Measurements from ENCODE around the gene DAGLA. TPM values are rescaled to one million over a fixed set of nuclear protein-coding genes. Genes with fewer than 3 reads are reported as not detected.

The DAGLA gene
- total RNA-seq, 3 donors from 2014 or later, result 7.2 to 12.0 (median 11.9) TPM

DNA sequence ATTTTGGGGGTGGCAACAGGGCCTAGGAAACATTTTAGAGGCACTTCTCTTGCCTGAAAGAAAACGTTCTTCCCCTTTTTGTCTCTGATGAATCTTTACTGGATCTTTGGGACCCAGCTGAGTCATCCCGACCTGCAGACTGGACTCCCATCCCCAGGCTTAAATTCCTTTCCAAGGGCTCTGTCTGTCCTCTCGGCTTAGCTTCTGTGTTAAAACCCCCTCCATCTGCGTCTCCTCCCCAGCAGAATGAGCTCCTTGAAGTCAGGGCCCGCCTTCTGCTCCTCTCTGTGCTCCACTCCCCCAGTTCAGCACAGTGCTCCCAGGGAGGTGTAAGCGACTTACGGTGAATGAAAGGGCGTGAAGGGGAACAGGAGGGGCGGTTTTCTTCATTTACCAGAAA is 895 bp upstream of the DAGLA start:
- Histone ChIP-seq H3K4me1 (ENCODE audit: low read depth) (peaks cover 31% of the 10 kb centered on the region), H3K4me3 (no peak overlapping the region), H3K9me3 (no peaks in the 10 kb centered on the region), H3K36me3 (ENCODE audit: low read depth) (no peaks in the 10 kb centered on the region)
- no peak for ATAC-seq
- no peak for TF ChIP-seq CTCF (IDR thresholded peaks at IDR 0.05)
- no peak for DNase-seq
- intact Hi-C loops (cut with DNase I, micrococcal nuclease), result loop anchor here in 1 of 2 donors (5.0 kb wide), 1 partner anchor 53 kb away; no protein-coding TSS in a partner anchor

- H3K4me3 ChIP-seq, result peak overlapping the region; percentile 24
- H3K36me3 ChIP-seq (ENCODE audit: low read depth), result no peaks in the 10 kb centered on the region
- no peak for TF ChIP-seq CTCF (IDR thresholded peaks at IDR 0.05)
- ATAC-seq, result no peak
- intact Hi-C loops (cut with DNase I, micrococcal nuclease), result loop anchor here in 1 of 2 donors (2.0 kb wide), 1 partner anchor 52 kb away; no protein-coding TSS in a partner anchor
- H3K4me1 ChIP-seq (ENCODE audit: low read depth), result peaks cover 35% of the 10 kb centered on the region
- DNase-seq, result peak; percentile 37 to 67 (median 61)
- H3K9me3 ChIP-seq, result no peaks in the 10 kb centered on the region
Measured at GRCh38 chr11:61680622-61681221, 531 bp downstream of the DAGLA start.

DNA sequence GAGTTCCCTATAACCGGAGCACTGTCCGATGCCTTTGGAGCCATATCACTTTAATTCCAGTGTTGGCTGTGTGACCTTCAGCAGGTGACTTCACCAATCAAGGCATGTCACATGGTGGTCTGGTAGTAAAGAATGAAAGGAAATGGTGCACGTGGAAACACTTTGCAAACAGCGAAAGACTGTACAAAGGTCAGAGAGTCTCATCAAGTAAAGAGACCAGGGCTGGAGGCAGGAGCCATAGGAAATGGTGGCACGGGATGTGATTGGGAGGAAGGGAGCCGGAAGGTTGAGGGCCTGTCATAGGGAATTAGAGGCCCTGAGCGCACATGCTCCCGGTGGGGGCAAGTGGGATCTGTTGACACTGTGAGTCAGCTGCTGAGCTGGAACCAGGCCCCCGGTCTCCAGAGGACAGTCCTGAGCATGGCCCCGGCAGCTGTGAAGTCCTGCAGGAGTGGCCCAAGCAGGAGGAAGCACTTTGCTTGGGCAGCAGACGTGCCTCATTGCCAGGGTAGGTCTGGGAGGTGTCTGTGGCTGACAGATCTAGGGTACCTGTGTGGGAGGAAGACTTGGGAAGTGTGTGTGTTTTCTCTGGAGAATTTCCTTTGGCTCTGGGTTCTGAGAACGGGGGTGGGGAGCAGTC is 2.0 kb downstream of the DAGLA start:
- ATAC-seq, result peak; percentile 77

DNA sequence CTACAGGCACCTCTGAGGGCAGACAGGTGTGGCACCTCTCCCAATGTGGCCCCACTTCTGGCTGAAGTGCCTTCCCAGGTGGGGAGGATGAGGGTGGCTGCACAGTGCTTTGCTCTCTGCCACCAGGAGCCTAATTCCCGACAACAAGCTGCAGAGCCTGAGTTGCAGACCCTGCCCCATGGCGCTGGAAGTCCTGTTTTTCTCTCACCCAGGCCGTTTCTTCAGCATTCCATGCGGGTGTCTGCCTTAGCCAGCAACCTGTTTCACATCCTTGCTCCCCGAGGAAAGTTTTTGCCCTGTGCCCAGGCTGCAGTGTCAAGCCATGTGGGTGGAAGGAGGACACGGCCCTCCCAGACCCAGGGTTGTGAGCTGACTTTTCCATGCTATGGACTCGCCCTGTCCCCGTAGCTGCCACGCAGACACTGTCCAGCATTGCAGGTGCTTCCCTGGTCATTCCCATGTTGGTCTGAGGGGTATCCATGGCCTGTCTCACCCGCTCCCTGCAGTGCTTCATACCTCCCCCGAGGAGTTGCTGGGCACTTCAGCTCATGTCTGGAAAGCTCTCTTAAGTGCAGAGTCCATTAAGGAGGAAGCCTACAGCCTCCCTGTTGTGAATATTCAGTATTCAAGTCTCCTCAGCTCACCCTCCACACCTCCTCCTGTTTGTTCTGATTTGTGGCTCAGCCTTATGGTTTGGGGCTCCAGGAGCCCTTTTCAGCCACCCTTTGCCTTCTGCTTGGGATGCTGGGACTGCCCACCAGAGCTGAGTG is 2.9 kb downstream of the DAGLA start:
- Histone ChIP-seq H3K9me3 (no peaks in the 10 kb centered on the region), H3K4me1 (ENCODE audit: low read depth) (peaks cover 35% of the 10 kb centered on the region), H3K4me3 (no peak overlapping the region), H3K36me3 (ENCODE audit: low read depth) (no peaks in the 10 kb centered on the region)
- intact Hi-C loops (cut with DNase I, micrococcal nuclease), result no loop called here
- ATAC-seq (no peak), DNase-seq (peak in 1 of 3 donors; percentile 44)
- TF ChIP-seq CTCF (IDR thresholded peaks at IDR 0.05), result no peak

More for the DNA sequence above, 2.0 kb downstream of the DAGLA start:
- Histone ChIP-seq H3K4me1 (ENCODE audit: low read depth) (peaks cover 35% of the 10 kb centered on the region), H3K9me3 (no peaks in the 10 kb centered on the region), H3K36me3 (ENCODE audit: low read depth) (no peaks in the 10 kb centered on the region), H3K4me3 (no peak overlapping the region)
- DNase-seq, result peak; percentile 67 to 77 (median 70)
- intact Hi-C loops (cut with DNase I, micrococcal nuclease), result no loop called here
- no peak for TF ChIP-seq CTCF (IDR thresholded peaks at IDR 0.05)

DNA sequence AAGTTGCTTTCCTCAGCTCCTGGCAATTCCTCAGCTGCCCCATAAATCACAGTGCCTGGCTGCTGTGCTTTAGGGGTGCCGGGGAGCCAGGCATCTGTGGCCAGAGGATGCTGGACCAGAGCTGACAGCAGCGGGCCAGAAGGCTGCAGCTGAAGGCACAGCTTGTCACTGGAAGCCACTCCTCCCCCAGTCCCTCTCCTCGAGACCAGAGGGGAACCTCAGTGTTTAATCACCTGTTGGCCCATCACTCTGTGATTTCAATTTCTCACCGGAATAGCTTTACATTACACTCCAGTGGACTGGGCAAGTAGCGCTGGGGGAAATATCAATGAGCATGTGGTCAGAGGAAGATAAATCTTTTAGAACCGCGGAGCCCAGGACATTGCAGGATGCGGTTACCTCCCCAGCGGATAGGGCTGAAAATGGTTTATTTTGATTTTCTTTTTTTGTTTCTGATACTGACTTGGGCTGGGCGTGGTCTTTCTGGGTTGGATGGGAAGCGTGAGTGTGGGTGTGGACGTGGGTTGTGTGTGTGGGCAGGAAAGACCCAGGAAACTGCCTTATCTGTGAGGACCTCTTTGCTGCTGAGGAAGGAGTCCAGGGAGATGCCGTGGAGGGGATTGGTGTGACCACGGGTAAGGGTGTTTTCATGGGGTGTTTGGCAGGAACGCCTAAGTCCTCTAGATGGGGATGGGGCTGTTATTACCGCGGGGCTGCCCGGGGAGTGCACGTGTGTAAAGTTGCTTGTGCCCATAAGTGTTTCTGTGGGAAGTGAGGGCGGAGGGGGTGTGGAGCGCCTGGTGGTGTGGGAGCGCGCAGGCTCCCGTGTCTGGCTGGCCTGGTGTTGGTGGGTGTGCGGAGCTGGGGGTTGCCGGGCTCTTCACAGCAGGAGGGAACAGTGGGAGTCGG is 4.0 kb downstream of the DAGLA start:
- Histone ChIP-seq H3K9me3 (no peaks in the 10 kb centered on the region), H3K36me3 (ENCODE audit: low read depth) (no peaks in the 10 kb centered on the region), H3K4me3 (no peak overlapping the region), H3K4me1 (ENCODE audit: low read depth) (peaks cover 45% of the 10 kb centered on the region)
- no peak for DNase-seq
- TF ChIP-seq CTCF (IDR thresholded peaks at IDR 0.05), result no peak
- no peak for ATAC-seq
- intact Hi-C loops (cut with DNase I, micrococcal nuclease), result no loop called here
